Stimulated activated CD4-positive, alpha-beta T cell treated with anti-CD3 and anti-CD28 coated beads, Interleukin-2, amount 100 ng/mL, for 24 hours (primary cell): ENCODE data around the gene NRXN3.

ENCODE experiments used
- DNase-seq, 2 donors: peaks; one replicate each; pipeline ENCODE4 v3.0.0-alpha.2; 2020

The NRXN3 gene

GRCh38 chr14:78248501-78249090 is 78.4 kb downstream of the NRXN3 start:
- DNase-seq = no peak

- DNase-seq = no peak
These were observed 81.1 kb downstream of the NRXN3 start for GRCh38 chr14:78251308-78251707.

- DNase-seq = no peak
These were observed 83.8 kb downstream of the NRXN3 start for GRCh38 chr14:78253986-78254385.

- DNase-seq = peak in 1 of 2 donors; percentile 30
These were observed 84.8 kb downstream of the NRXN3 start for GRCh38 chr14:78254911-78255461.

GRCh38 chr14:78259831-78260230 is 89.7 kb downstream of the NRXN3 start:
- DNase-seq = no peak

GRCh38 chr14:78278464-78279250 is 108.5 kb downstream of the NRXN3 start:
- no peak for DNase-seq

GRCh38 chr14:78282437-78282836 is 112.3 kb downstream of the NRXN3 start:
- no peak for DNase-seq

- no peak for DNase-seq
These were observed 116.0 kb downstream of the NRXN3 start for GRCh38 chr14:78286210-78286609.

- no peak for DNase-seq
These were observed 121.8 kb downstream of the NRXN3 start for GRCh38 chr14:78292003-78292402.

GRCh38 chr14:78297858-78298257 is 127.7 kb downstream of the NRXN3 start:
- DNase-seq = no peak

GRCh38 chr14:78298298-78298697 is 128.1 kb downstream of the NRXN3 start:
- DNase-seq = no peak

GRCh38 chr14:78302841-78303240 is 132.7 kb downstream of the NRXN3 start:
- no peak for DNase-seq

- no peak for DNase-seq
These were observed 137.5 kb downstream of the NRXN3 start for GRCh38 chr14:78307671-78308070.

- DNase-seq = no peak
These were observed 137.9 kb downstream of the NRXN3 start for GRCh38 chr14:78308079-78308478.

- DNase-seq = no peak
These were observed 140.1 kb downstream of the NRXN3 start for GRCh38 chr14:78310272-78310671.

GRCh38 chr14:78313499-78313898 is 143.3 kb downstream of the NRXN3 start:
- no peak for DNase-seq

GRCh38 chr14:78314484-78314883 is 144.3 kb downstream of the NRXN3 start:
- DNase-seq = no peak

- no peak for DNase-seq
These were observed 145.9 kb downstream of the NRXN3 start for GRCh38 chr14:78316052-78316451.

- no peak for DNase-seq
These were observed 146.6 kb downstream of the NRXN3 start for GRCh38 chr14:78316786-78317185.

- no peak for DNase-seq
These were observed 149.2 kb downstream of the NRXN3 start for GRCh38 chr14:78319406-78319805.

- no peak for DNase-seq
These were observed 149.9 kb downstream of the NRXN3 start for GRCh38 chr14:78319887-78320635.

GRCh38 chr14:78324353-78324752 is 154.2 kb downstream of the NRXN3 start:
- no peak for DNase-seq

- no peak for DNase-seq
These were observed 155.7 kb downstream of the NRXN3 start for GRCh38 chr14:78325911-78326310.
